ENCODE results near the gene STIMATE.

STIMATE gene

GRCh38 chr3:52838561-52839267 is 58.6 kb downstream of the STIMATE start:
- no peak overlapping the region for H3K9ac ChIP-seq (ENCODE audit: low read depth, low read length)
- no peak overlapping the region for H3K4me3 ChIP-seq (ENCODE audit: low read length)
- peaks cover 12% of the 10 kb centered on the region for H3K4me1 ChIP-seq (ENCODE audit: control insufficient read depth, insufficient read depth, low read length)
- no peaks in the 10 kb centered on the region for H3K27me3 ChIP-seq (ENCODE audit: control insufficient read depth, insufficient read depth, low read length)
- H3K4me2 ChIP-seq (ENCODE audit: low read length): no peak overlapping the region
- no peaks in the 10 kb centered on the region for H3K9me3 ChIP-seq (replicated peaks; ENCODE audit: low read length)
- H3K36me3 ChIP-seq (ENCODE audit: insufficient read depth, low read length): peaks cover 4% of the 10 kb centered on the region

- Histone ChIP-seq H3K4me1 (ENCODE audit: control insufficient read depth, insufficient read depth, low read length) (peaks cover 15% of the 10 kb centered on the region), H3K9me3 (replicated peaks; ENCODE audit: low read length) (no peaks in the 10 kb centered on the region), H3K9ac (ENCODE audit: low read depth, low read length) (no peak overlapping the region), H3K4me2 (ENCODE audit: low read length) (no peak overlapping the region), H3K27me3 (ENCODE audit: control insufficient read depth, insufficient read depth, low read length) (no peaks in the 10 kb centered on the region), H3K36me3 (ENCODE audit: insufficient read depth, low read length) (peaks cover 4% of the 10 kb centered on the region), H3K4me3 (ENCODE audit: low read length) (no peak overlapping the region)
Observed at GRCh38 chr3:52836986-52837385, 60.4 kb downstream of the STIMATE start.

- Histone ChIP-seq H3K4me1 (ENCODE audit: control insufficient read depth, insufficient read depth, low read length) (peaks cover 19% of the 10 kb centered on the region), H3K9me3 (replicated peaks; ENCODE audit: low read length) (no peaks in the 10 kb centered on the region), H3K36me3 (ENCODE audit: insufficient read depth, low read length) (peaks cover 4% of the 10 kb centered on the region), H3K27me3 (ENCODE audit: control insufficient read depth, insufficient read depth, low read length) (no peaks in the 10 kb centered on the region), H3K9ac (ENCODE audit: low read depth, low read length) (no peak overlapping the region), H3K4me3 (ENCODE audit: low read length) (no peak overlapping the region), H3K4me2 (ENCODE audit: low read length) (no peak overlapping the region)
Observed at GRCh38 chr3:52836471-52836845, 60.9 kb downstream of the STIMATE start.

GRCh38 chr3:52835766-52836470 is 61.4 kb downstream of the STIMATE start:
- H3K4me1 ChIP-seq (ENCODE audit: control insufficient read depth, insufficient read depth, low read length): peaks cover 23% of the 10 kb centered on the region
- no peaks in the 10 kb centered on the region for H3K9me3 ChIP-seq (replicated peaks; ENCODE audit: low read length)
- peaks cover 4% of the 10 kb centered on the region for H3K36me3 ChIP-seq (ENCODE audit: insufficient read depth, low read length)

GRCh38 chr3:52834871-52835501 is 62.4 kb downstream of the STIMATE start, which contains the start of gene MUSTN1:
Gene MUSTN1 (minus strand): TSS chr3:52835019. CDS start chr3:52834948, 71 bp downstream.
- Histone ChIP-seq H3K27me3 (ENCODE audit: control insufficient read depth, insufficient read depth, low read length) (no peaks in the 10 kb centered on the region), H3K9me3 (replicated peaks; ENCODE audit: low read length) (no peaks in the 10 kb centered on the region), H3K36me3 (ENCODE audit: insufficient read depth, low read length) (peaks cover 4% of the 10 kb centered on the region), H3K4me2 (ENCODE audit: low read length) (no peak within 1 kb of the TSS), H3K4me1 (ENCODE audit: control insufficient read depth, insufficient read depth, low read length) (peaks cover 26% of the 10 kb centered on the region), H3K9ac (ENCODE audit: low read depth, low read length) (no peak within 1 kb of the TSS), H3K4me3 (ENCODE audit: low read length) (no peak within 1 kb of the TSS)

More at GRCh38 chr3:52835766-52836470, 61.4 kb downstream of the STIMATE start:
- Histone ChIP-seq H3K4me3 (ENCODE audit: low read length) (no peak overlapping the region), H3K4me2 (ENCODE audit: low read length) (no peak overlapping the region), H3K27me3 (ENCODE audit: control insufficient read depth, insufficient read depth, low read length) (no peaks in the 10 kb centered on the region), H3K9ac (ENCODE audit: low read depth, low read length) (no peak overlapping the region)

GRCh38 chr3:52833202-52833601 is 64.1 kb downstream of the STIMATE start:
- Histone ChIP-seq H3K27me3 (ENCODE audit: control insufficient read depth, insufficient read depth, low read length) (no peaks in the 10 kb centered on the region), H3K36me3 (ENCODE audit: insufficient read depth, low read length) (peaks cover 4% of the 10 kb centered on the region), H3K4me3 (ENCODE audit: low read length) (no peak overlapping the region)

GRCh38 chr3:52831500-52832301 is 65.6 kb downstream of the STIMATE start:
- Histone ChIP-seq H3K36me3 (ENCODE audit: insufficient read depth, low read length) (no peaks in the 10 kb centered on the region), H3K9me3 (replicated peaks; ENCODE audit: low read length) (no peaks in the 10 kb centered on the region), H3K4me1 (ENCODE audit: control insufficient read depth, insufficient read depth, low read length) (peaks cover 35% of the 10 kb centered on the region), H3K27me3 (ENCODE audit: control insufficient read depth, insufficient read depth, low read length) (no peaks in the 10 kb centered on the region), H3K9ac (ENCODE audit: low read depth, low read length) (no peak overlapping the region), H3K4me3 (ENCODE audit: low read length) (no peak overlapping the region), H3K4me2 (ENCODE audit: low read length) (peak overlapping the region; percentile 38)

More at GRCh38 chr3:52833202-52833601, 64.1 kb downstream of the STIMATE start:
- Histone ChIP-seq H3K4me1 (ENCODE audit: control insufficient read depth, insufficient read depth, low read length) (peaks cover 26% of the 10 kb centered on the region), H3K9me3 (replicated peaks; ENCODE audit: low read length) (no peaks in the 10 kb centered on the region), H3K9ac (ENCODE audit: low read depth, low read length) (no peak overlapping the region), H3K4me2 (ENCODE audit: low read length) (no peak overlapping the region)

- no peaks in the 10 kb centered on the region for H3K27me3 ChIP-seq (ENCODE audit: control insufficient read depth, insufficient read depth, low read length)
- H3K4me3 ChIP-seq (ENCODE audit: low read length): no peak within 1 kb of the TSS
- peaks cover 35% of the 10 kb centered on the region for H3K4me1 ChIP-seq (ENCODE audit: control insufficient read depth, insufficient read depth, low read length)
- H3K9me3 ChIP-seq (replicated peaks; ENCODE audit: low read length): no peaks in the 10 kb centered on the region
- H3K36me3 ChIP-seq (ENCODE audit: insufficient read depth, low read length): no peaks in the 10 kb centered on the region
- no peak within 1 kb of the TSS for H3K9ac ChIP-seq (ENCODE audit: low read depth, low read length)
- peak within 1 kb of the TSS; percentile 38 for H3K4me2 ChIP-seq (ENCODE audit: low read length)
Observed at GRCh38 chr3:52830535-52831258, 66.7 kb downstream of the STIMATE start, which contains the start of gene ITIH4. Gene ITIH4 (minus strand): TSS chr3:52830672. CDS start chr3:52830642, 30 bp downstream.

GRCh38 chr3:52829906-52830463 is 67.4 kb downstream of the STIMATE start:
- no peak overlapping the region for H3K4me3 ChIP-seq (ENCODE audit: low read length)
- peaks cover 30% of the 10 kb centered on the region for H3K4me1 ChIP-seq (ENCODE audit: control insufficient read depth, insufficient read depth, low read length)
- no peak overlapping the region for H3K9ac ChIP-seq (ENCODE audit: low read depth, low read length)
- H3K27me3 ChIP-seq (ENCODE audit: control insufficient read depth, insufficient read depth, low read length): no peaks in the 10 kb centered on the region
- no peaks in the 10 kb centered on the region for H3K36me3 ChIP-seq (ENCODE audit: insufficient read depth, low read length)
- no peaks in the 10 kb centered on the region for H3K9me3 ChIP-seq (replicated peaks; ENCODE audit: low read length)
- H3K4me2 ChIP-seq (ENCODE audit: low read length): no peak overlapping the region

- H3K27me3 ChIP-seq (ENCODE audit: control insufficient read depth, insufficient read depth, low read length): no peaks in the 10 kb centered on the region
- H3K9ac ChIP-seq (ENCODE audit: low read depth, low read length): no peak overlapping the region
- no peak overlapping the region for H3K4me2 ChIP-seq (ENCODE audit: low read length)
- H3K4me3 ChIP-seq (ENCODE audit: low read length): no peak overlapping the region
- no peaks in the 10 kb centered on the region for H3K36me3 ChIP-seq (ENCODE audit: insufficient read depth, low read length)
- H3K4me1 ChIP-seq (ENCODE audit: control insufficient read depth, insufficient read depth, low read length): peaks cover 26% of the 10 kb centered on the region
- no peaks in the 10 kb centered on the region for H3K9me3 ChIP-seq (replicated peaks; ENCODE audit: low read length)
Observed at GRCh38 chr3:52829482-52829881, 67.9 kb downstream of the STIMATE start.

Measured in skeletal muscle satellite cell (primary cell).